Bronchial smooth muscle cell (primary cell): ENCODE results near the gene KANK2. TPM values are rescaled to one million over a fixed set of nuclear protein-coding genes. Genes with fewer than 3 reads are reported as not detected.

Experiments
- total RNA-seq: library from RNA; depleted of rRNA; stranded (reverse); fragments of >200 nt; gene quantifications from 2 replicates; pipeline ENCODE4 v1.2.1, GENCODE V29; 2014

KANK2 gene
- total RNA-seq = 350 and 544 TPM in 2 replicates

GRCh38 chr19:11197291-11198174 lies at the start of gene KANK2:
Gene KANK2 (minus strand): TSS chr19:11197545. CDS start chr19:11194511, 3,034 bp downstream.

GRCh38 chr19:11239377-11240000 lies 42.1 kb upstream of the KANK2 start, which contains the start of gene ANGPTL8:
Gene ANGPTL8 (plus strand): TSS chr19:11239619. CDS start chr19:11239638, 19 bp downstream.

DNA sequence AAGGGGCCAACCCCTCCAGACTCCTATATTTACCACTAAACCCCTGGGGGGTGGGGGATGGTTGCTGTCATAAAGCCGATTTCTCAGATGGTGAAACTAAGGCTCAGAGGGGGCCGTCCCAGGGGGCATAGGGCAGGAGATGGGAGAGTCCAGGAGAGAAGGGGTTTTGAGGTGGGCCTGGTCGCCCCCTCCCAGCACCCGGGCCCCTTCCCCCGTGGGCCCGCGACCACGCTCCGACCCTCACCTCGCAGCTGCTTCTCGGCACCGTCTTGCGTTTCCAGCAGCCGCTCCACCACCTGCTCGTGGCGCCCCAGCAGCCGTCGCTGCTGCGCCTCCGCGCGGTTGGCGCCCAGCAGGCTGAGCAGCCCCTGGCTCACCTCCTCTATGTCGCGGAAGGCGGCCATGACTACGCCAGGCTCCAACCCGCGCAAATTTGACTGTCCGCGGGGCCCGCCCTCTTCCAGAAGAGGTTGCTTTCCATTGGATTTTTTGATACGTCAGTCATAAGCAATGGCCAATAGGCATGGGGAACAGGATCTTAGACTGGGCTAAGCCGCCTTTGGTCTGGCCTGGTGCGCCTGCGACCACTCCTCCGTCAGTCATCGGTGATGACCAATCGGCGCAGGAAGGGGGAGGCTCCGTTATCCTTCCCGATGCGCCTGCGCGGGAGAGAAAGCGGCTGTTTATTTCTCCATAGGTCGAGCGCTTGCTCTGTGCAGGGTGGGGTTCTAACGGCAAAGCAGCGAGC lies 41.8 kb downstream of the KANK2 start, which contains the start of gene SPC24:
Gene SPC24, minus strand, starts transcription at position 410 of the 748 bp plus-strand sequence. Its CDS starts 6 bp downstream, at position 404.

Other genes starting within 250 kb of the KANK2 start
- 41.5 and 53.0 TPM in 2 replicates for gene SMARCA4, start 236.5 kb downstream of the KANK2 start, total RNA-seq
- 113 and 174 TPM in 2 replicates for gene LDLR, start 108.1 kb downstream of the KANK2 start, total RNA-seq
- gene SPC24, start 41.8 kb downstream of the KANK2 start, total RNA-seq = 14.3 and 26.3 TPM in 2 replicates
- not detected in 2 replicates for gene ANGPTL8, start 42.1 kb upstream of the KANK2 start, total RNA-seq
- 8.2 and 12.5 TPM in 2 replicates for gene DOCK6, start 65.0 kb upstream of the KANK2 start, total RNA-seq
- gene TSPAN16, start 98.6 kb upstream of the KANK2 start, total RNA-seq = not detected in 2 replicates
- 12.0 and 24.0 TPM in 2 replicates for gene RAB3D, start 142.1 kb upstream of the KANK2 start, total RNA-seq
- gene TMEM205, start 148.7 kb upstream of the KANK2 start, total RNA-seq = 64.7 and 88.6 TPM in 2 replicates
- gene CCDC159, start 149.0 kb upstream of the KANK2 start, total RNA-seq = 8.5 and 9.7 TPM in 2 replicates
- gene PLPPR2, start 157.9 kb upstream of the KANK2 start, total RNA-seq = 5.8 TPM in 2 replicates
- 0.09 and 0.47 TPM in 2 replicates for gene SWSAP1, start 177.1 kb upstream of the KANK2 start, total RNA-seq
- 3.3 and 5.6 TPM in 2 replicates for gene EPOR, start 186.8 kb upstream of the KANK2 start, total RNA-seq
- 2.7 and 4.4 TPM in 2 replicates for gene RGL3, start 221.8 kb upstream of the KANK2 start, total RNA-seq
- 0.79 and 1.0 TPM in 2 replicates for gene ODAD3, start 237.6 kb upstream of the KANK2 start, total RNA-seq
- 116 and 121 TPM in 2 replicates for gene PRKCSH, start 238.1 kb upstream of the KANK2 start, total RNA-seq